Adrenal gland (tissue), 5 donors: Measurements from ENCODE around the gene KIF21B.

ENCODE experiments used
- POLR2A ChIP-seq, 2 donors: fragments of 450-650 bp; IDR thresholded peaks; one replicate each; pipeline ENCODE4 v1.6.1; 2017; ENCODE audit warnings: antibody characterized with exemption in 2 of 2, mild to moderate bottlenecking in 2 of 2, moderate library complexity in 1 of 2
- TF ChIP-seq, protein P1 (sequence below), 6 experiments: fragments of 450-650 bp in 4 of 6; fragments of 200-600 bp in 2 of 6; sonication (generic) in 1 of 6; IDR thresholded peaks; 1 replicate in 5 of 6; 2 replicates in 1 of 6; pipeline versions ENCODE4 v1.5.1 to v1.8.0; 2016 to 2021; ENCODE audit warnings: antibody characterized with exemption in 6 of 6, mild to moderate bottlenecking in 2 of 6, moderate library complexity in 1 of 6
- donor health status: DM: no; HTN: no; CAD: no.

DNA sequence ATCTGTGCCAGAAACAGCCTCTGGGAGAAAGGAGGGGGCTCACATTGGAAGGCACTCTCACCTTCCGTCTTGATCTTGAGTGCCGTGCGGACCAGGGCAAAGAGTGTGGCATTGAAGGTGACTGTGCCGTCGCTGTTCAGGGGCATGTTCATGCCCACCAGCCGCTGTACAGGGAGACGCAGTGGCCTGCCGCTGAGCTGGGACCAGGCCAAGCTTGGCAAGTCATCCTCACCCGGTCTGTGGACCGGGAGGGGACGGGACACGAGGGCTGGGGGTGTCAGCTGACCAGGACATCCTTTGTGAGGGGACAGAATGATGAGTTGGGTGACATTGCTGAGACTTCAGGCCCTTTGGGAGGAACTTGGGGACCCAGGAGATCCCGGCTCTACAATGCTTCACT lies 25.0 kb upstream of the KIF21B start:
- TF ChIP-seq, protein P1, sequence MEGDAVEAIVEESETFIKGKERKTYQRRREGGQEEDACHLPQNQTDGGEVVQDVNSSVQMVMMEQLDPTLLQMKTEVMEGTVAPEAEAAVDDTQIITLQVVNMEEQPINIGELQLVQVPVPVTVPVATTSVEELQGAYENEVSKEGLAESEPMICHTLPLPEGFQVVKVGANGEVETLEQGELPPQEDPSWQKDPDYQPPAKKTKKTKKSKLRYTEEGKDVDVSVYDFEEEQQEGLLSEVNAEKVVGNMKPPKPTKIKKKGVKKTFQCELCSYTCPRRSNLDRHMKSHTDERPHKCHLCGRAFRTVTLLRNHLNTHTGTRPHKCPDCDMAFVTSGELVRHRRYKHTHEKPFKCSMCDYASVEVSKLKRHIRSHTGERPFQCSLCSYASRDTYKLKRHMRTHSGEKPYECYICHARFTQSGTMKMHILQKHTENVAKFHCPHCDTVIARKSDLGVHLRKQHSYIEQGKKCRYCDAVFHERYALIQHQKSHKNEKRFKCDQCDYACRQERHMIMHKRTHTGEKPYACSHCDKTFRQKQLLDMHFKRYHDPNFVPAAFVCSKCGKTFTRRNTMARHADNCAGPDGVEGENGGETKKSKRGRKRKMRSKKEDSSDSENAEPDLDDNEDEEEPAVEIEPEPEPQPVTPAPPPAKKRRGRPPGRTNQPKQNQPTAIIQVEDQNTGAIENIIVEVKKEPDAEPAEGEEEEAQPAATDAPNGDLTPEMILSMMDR (IDR thresholded peaks at IDR 0.05) = no peak
- TF ChIP-seq POLR2A (IDR thresholded peaks at IDR 0.05) = no peak
